COR-L47 (cell line): ENCODE measurements around the gene TULP1.
"Not testable (repeated sequence)": the region's sequence is repeated elsewhere in the genome, so short reads cannot be mapped to it uniquely, and the experiment has no call there.

Source experiments
- DNase-seq: peaks from one replicate; lab custom pipeline; 2025; lab: John Stamatoyannopoulos, UW

The TULP1 gene

GRCh38 chr6:35512740-35513139 is at the start of gene TULP1:
TULP1 (minus strand) TSS chr6:35512896; CDS start chr6:35512858, 38 bp downstream.
- DNase-seq, result no peak

- no peak for DNase-seq
These were observed 49.4 kb upstream of the TULP1 start for GRCh38 chr6:35562060-35562459.

GRCh38 chr6:35561113-35561512 is 48.4 kb upstream of the TULP1 start:
- DNase-seq, result no peak

GRCh38 chr6:35558571-35558970 is 45.9 kb upstream of the TULP1 start:
- no peak for DNase-seq

- DNase-seq, result no peak
These were observed 44.5 kb upstream of the TULP1 start for GRCh38 chr6:35557239-35557638.

GRCh38 chr6:35554811-35555210 is 42.1 kb upstream of the TULP1 start:
- DNase-seq, result no peak

- DNase-seq, result no peak
These were observed 40.6 kb upstream of the TULP1 start for GRCh38 chr6:35553315-35553714.

GRCh38 chr6:35552285-35552917 is 39.7 kb upstream of the TULP1 start:
- DNase-seq, result no peak

- no peak for DNase-seq
These were observed 37.7 kb upstream of the TULP1 start for GRCh38 chr6:35550437-35550836.

GRCh38 chr6:35547676-35548075 is 35.0 kb upstream of the TULP1 start:
- no peak for DNase-seq

GRCh38 chr6:35544769-35545361 is 32.2 kb upstream of the TULP1 start:
- DNase-seq, result no peak

- no peak for DNase-seq
These were observed 30.9 kb upstream of the TULP1 start for GRCh38 chr6:35543459-35544193.

- no peak for DNase-seq
These were observed 29.1 kb upstream of the TULP1 start for GRCh38 chr6:35541836-35542235.

- DNase-seq, result no peak
These were observed 26.5 kb upstream of the TULP1 start for GRCh38 chr6:35539223-35539622.

GRCh38 chr6:35535847-35536246 is 23.2 kb upstream of the TULP1 start:
- not testable (repeated sequence) for DNase-seq

GRCh38 chr6:35534407-35535170 is 21.9 kb upstream of the TULP1 start:
- DNase-seq, result no peak

- DNase-seq, result no peak
These were observed 21.3 kb upstream of the TULP1 start for GRCh38 chr6:35533981-35534380.

- DNase-seq, result no peak
These were observed 19.4 kb upstream of the TULP1 start for GRCh38 chr6:35532126-35532525.

- no peak for DNase-seq
These were observed 11.8 kb upstream of the TULP1 start for GRCh38 chr6:35524380-35525020.

- DNase-seq, result peak; percentile 42
These were observed 10.3 kb upstream of the TULP1 start for GRCh38 chr6:35522660-35523658.

- no peak for DNase-seq
These were observed 9.5 kb upstream of the TULP1 start for GRCh38 chr6:35522151-35522550.
